ENCODE measurements around the gene HHAT. TPM values are rescaled to one million over a fixed set of nuclear protein-coding genes. Genes with fewer than 3 reads are reported as not detected.

HHAT gene
- total RNA-seq, 4 donors from 2014 or later, result 0.83 to 1.6 (median 1.2) TPM

DNA sequence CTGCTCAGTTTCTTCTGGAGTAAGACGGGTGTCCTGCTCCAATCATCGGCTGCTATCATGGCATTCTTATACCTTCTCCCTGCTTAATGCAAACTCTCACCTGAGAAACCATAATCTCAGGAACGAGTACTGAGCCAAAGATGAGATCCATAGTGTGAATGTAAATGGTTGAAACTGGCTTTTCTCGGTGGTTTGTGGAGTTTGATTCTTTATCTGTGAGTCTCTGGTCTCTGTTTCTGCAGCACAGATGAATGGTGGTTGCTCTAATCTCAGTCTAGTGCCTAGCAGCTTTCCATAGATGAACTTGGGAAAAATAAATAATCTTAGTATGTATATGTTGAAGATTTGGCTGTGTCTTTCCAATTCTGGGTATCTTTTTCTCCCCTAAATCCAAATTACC is 274.4 kb downstream of the HHAT start:
- Histone ChIP-seq H3K36me3 (no peaks in the 10 kb centered on the region), H3K9me3 (no peaks in the 10 kb centered on the region), H3K27ac (replicated peaks in 1 of 4) (no peak overlapping the region), H3K4me3 (no peak overlapping the region), H3K27me3 (no peaks in the 10 kb centered on the region), H3K4me1 (no peaks in the 10 kb centered on the region)
- TF ChIP-seq POLR2A (IDR thresholded peaks at IDR 0.05; ENCODE audit: low read depth) (no peak), EP300 (IDR thresholded peaks at IDR 0.05) (no peak), POLR2AphosphoS5 (IDR thresholded peaks at IDR 0.05) (no peak)
- TF ChIP-seq, protein P1, sequence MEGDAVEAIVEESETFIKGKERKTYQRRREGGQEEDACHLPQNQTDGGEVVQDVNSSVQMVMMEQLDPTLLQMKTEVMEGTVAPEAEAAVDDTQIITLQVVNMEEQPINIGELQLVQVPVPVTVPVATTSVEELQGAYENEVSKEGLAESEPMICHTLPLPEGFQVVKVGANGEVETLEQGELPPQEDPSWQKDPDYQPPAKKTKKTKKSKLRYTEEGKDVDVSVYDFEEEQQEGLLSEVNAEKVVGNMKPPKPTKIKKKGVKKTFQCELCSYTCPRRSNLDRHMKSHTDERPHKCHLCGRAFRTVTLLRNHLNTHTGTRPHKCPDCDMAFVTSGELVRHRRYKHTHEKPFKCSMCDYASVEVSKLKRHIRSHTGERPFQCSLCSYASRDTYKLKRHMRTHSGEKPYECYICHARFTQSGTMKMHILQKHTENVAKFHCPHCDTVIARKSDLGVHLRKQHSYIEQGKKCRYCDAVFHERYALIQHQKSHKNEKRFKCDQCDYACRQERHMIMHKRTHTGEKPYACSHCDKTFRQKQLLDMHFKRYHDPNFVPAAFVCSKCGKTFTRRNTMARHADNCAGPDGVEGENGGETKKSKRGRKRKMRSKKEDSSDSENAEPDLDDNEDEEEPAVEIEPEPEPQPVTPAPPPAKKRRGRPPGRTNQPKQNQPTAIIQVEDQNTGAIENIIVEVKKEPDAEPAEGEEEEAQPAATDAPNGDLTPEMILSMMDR (IDR thresholded peaks at IDR 0.05), result no peak
- intact Hi-C loops (cut with DNase I), result no loop called here
- DNase-seq (ENCODE audit: extremely low spot score), result no peak
- 88% methylated on average over 4 of the region's 4 CpGs for WGBS

DNA sequence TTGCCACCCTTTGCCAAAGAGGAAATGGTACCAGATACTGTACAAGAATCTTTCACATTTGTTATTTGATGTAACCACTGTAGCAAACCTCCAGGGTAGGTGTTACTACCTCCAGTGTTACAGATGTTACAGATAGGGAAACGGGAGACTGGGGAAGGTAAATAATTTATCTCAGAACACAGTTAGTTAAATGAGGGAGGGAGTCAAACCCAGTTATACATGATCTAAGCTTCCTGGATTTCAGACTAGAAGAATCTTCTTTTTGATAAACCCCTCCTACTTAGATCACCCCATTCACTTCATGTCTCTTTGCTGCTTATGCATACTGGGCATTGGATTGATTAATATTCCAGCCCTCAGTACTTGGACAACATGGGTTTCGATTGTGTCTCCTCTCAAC is 276.4 kb downstream of the HHAT start:
- 40% methylated on average over 2 of the region's 2 CpGs for whole genome bisulfite sequencing
- Histone ChIP-seq H3K4me3 (no peak overlapping the region), H3K27me3 (no peaks in the 10 kb centered on the region), H3K4me1 (no peaks in the 10 kb centered on the region), H3K36me3 (no peaks in the 10 kb centered on the region), H3K27ac (replicated peaks in 1 of 4) (no peak overlapping the region), H3K9me3 (no peaks in the 10 kb centered on the region)
- TF ChIP-seq POLR2A (IDR thresholded peaks at IDR 0.05; ENCODE audit: low read depth), result no peak
- DNase-seq (ENCODE audit: extremely low spot score), result no peak
- intact Hi-C loops (cut with DNase I), result no loop called here

DNA sequence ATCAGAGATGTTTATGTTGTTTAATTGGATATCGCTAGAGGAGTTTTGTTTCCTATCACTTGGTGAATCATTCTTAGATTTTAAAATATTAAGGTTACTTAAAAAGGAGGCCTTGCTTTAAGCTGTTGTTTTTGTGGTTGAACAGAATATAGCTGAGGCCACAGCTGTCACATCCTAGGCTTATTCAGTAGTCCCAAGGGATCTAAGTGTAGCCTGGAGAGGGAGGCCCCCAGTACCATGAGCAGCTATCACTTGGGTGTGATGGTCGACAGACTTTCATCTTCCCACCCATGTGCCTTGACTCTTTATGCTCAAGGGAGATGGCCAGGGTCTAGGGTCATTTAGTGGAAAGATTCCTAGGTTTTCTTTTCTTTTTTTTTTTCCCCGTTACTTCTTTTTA is 278.7 kb downstream of the HHAT start:
- Histone ChIP-seq H3K36me3 (no peaks in the 10 kb centered on the region), H3K9me3 (no peaks in the 10 kb centered on the region), H3K4me1 (no peaks in the 10 kb centered on the region), H3K27ac (replicated peaks in 1 of 4) (no peak overlapping the region), H3K4me3 (no peak overlapping the region), H3K27me3 (no peaks in the 10 kb centered on the region)
- 85% methylated on average over 3 of the region's 3 CpGs for WGBS
- DNase-seq (ENCODE audit: extremely low spot score), result no peak
- TF ChIP-seq, protein P1 (IDR thresholded peaks at IDR 0.05), result no peak
- TF ChIP-seq POLR2AphosphoS5 (IDR thresholded peaks at IDR 0.05), result no peak
- intact Hi-C loops (cut with DNase I), result no loop called here

DNA sequence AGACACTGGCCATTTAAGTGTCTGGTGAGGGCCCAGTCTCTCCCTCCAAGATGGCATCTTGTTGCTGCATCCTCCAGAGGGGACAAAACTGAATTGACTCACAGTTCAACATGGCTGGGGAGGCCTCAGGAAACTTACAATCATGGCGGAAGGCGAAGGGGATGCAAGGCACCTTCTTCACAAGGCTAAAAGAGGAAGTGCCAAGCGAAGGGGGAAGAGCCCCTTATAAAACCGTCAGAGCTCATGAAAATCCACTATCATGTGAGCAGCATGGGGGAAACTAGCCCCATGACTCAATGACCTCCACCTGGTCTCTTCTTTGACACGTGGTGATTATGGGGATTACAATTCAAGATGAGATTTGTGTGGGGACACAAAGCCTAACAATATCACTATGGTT is 280.1 kb downstream of the HHAT start:
- Histone ChIP-seq H3K27me3 (no peaks in the 10 kb centered on the region), H3K9me3 (no peaks in the 10 kb centered on the region), H3K4me1 (no peaks in the 10 kb centered on the region), H3K4me3 (no peak overlapping the region), H3K36me3 (no peaks in the 10 kb centered on the region), H3K27ac (replicated peaks in 1 of 4) (no peak overlapping the region)
- 71% methylated on average over 5 of the region's 5 CpGs for WGBS
- DNase-seq (ENCODE audit: extremely low spot score), result no peak
- intact Hi-C loops (cut with DNase I), result no loop called here
- TF ChIP-seq POLR2A (IDR thresholded peaks at IDR 0.05; ENCODE audit: low read depth) (no peak), POLR2AphosphoS5 (IDR thresholded peaks at IDR 0.05) (no peak), EP300 (IDR thresholded peaks at IDR 0.05) (no peak)
- TF ChIP-seq, protein P1 (IDR thresholded peaks at IDR 0.05), result no peak

GRCh38 chr1:210616356-210616755 is 287.7 kb downstream of the HHAT start:
- H3K4me1 ChIP-seq, result no peaks in the 10 kb centered on the region
- H3K36me3 ChIP-seq, result no peaks in the 10 kb centered on the region
- H3K4me3 ChIP-seq, result no peak overlapping the region
- WGBS, result 88% methylated on average over 4 of the region's 4 CpGs
- no peak for DNase-seq (ENCODE audit: extremely low spot score)
- H3K27me3 ChIP-seq, result no peaks in the 10 kb centered on the region
- intact Hi-C loops (cut with DNase I), result no loop called here
- TF ChIP-seq, protein P1 (IDR thresholded peaks at IDR 0.05), result no peak
- no peak for TF ChIP-seq POLR2AphosphoS5 (IDR thresholded peaks at IDR 0.05)
- no peak for TF ChIP-seq POLR2A (IDR thresholded peaks at IDR 0.05; ENCODE audit: low read depth)
- TF ChIP-seq EP300 (IDR thresholded peaks at IDR 0.05), result no peak
- no peaks in the 10 kb centered on the region for H3K9me3 ChIP-seq
- H3K27ac ChIP-seq (replicated peaks in 1 of 4), result no peak overlapping the region

Data from esophagus muscularis mucosa (tissue), 4 donors.